HUES64 (cell line): ENCODE data around the gene ZDHHC9.

Experiments used
- H3K27ac ChIP-seq: 2 replicates; pipeline ENCODE4 v1.7.0; 2013; ENCODE audit warnings: low read depth, low read length, inconsistent platforms
- H3K27me3 ChIP-seq: 2 replicates; pipeline ENCODE4 v1.6.1; 2013; ENCODE audit warnings: mild to moderate bottlenecking, low read length; ENCODE audit not compliant: insufficient read depth
- H3K36me3 ChIP-seq: 2 replicates; pipeline ENCODE4 v1.6.1; 2013; ENCODE audit warnings: mild to moderate bottlenecking, low read length; ENCODE audit not compliant: insufficient read depth
- H3K4me1 ChIP-seq: 2 replicates; pipeline ENCODE4 v1.6.1; 2013; ENCODE audit warnings: mild to moderate bottlenecking, low read length, moderate library complexity; ENCODE audit not compliant: insufficient read depth
- H3K4me3 ChIP-seq: 2 replicates; pipeline ENCODE4 v1.5.1; 2013; ENCODE audit warnings: mild to moderate bottlenecking, low read length, moderate library complexity
- H3K9ac ChIP-seq: 2 replicates; pipeline ENCODE4 v1.6.1; 2013; ENCODE audit warnings: mild to moderate bottlenecking, low read depth, low read length
- H3K9me3 ChIP-seq: 2 replicates; pipeline ENCODE4 v1.6.1; 2013; ENCODE audit warnings: low read depth, low read length; ENCODE audit not compliant: insufficient read depth
- WGBS: fragments of 150-250, 120-280 bp; methylation state at CpG from one replicate; pipeline ENCODE4 v1.1.7; 2013; ENCODE audit warnings: missing lambda C conversion rate; 5-methylcytosine and 5-hydroxymethylcytosine counted together

The ZDHHC9 gene

DNA sequence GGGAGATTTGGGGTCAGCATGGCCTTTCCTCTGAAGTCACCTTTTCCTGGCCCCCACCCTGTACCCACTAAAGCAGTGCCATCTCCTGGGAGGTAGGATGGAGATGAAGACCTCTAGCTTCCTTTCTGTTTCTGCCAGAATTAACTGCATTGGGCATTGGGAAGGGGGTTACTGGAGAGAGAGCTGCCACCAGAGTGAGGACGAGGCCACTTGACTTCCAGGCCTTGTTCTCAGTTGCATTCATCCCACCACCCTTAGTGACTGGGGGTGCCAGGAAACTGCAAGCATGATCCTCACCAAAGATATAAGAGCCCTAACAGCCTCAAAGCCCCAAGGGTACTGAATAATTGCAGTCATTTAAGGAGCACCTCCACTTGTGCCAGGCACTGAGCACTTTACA, 48.1 kb downstream of the ZDHHC9 start:
- Histone ChIP-seq H3K9me3 (no peaks in the 10 kb centered on the region), H3K27ac (no peak overlapping the region), H3K36me3 (peaks cover 4% of the 10 kb centered on the region; the same call in 1 of the 2 replicates), H3K27me3 (no peaks in the 10 kb centered on the region), H3K4me3 (no peak overlapping the region), H3K4me1 (no peaks in the 10 kb centered on the region), H3K9ac (no peak overlapping the region)
- WGBS, result 100% methylated on average over 1 of the region's 1 CpG

DNA sequence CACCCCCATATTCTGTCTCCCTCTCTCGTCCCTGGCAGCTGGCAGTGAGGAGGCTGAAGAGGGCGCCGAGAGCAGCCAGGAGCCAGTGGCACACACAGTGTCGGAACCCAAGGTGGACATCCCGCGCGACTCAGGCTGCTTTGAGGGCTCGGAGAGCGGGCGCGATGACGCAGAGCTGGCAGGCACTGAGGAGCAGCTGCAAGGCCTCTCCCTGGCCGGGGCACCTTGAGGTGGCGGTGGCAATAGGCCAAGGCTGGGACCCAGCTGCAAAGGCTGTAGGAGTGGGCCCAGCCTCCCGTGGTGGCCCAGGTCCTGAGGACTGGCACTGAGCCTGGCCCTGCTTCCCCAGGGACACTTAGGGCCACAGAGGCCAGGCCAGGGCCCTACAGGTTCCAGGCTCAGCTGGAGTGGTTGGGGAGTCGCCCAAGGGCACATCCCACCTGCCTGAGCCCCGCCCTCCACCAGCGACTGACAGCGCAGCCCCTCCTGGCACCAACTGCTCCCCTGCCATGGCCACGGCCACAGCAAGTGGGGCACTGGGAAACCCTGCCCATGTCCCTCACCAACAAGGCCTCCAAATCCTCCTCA, 50.0 kb downstream of the ZDHHC9 start:
- H3K4me1 ChIP-seq, result no peaks in the 10 kb centered on the region
- 91% methylated on average over 20 of the region's 20 CpGs for WGBS
- no peak overlapping the region for H3K27ac ChIP-seq
- H3K9ac ChIP-seq, result no peak overlapping the region
- peaks cover 4% of the 10 kb centered on the region; the same call in 1 of the 2 replicates for H3K36me3 ChIP-seq
- no peaks in the 10 kb centered on the region for H3K27me3 ChIP-seq
- no peaks in the 10 kb centered on the region for H3K9me3 ChIP-seq
- no peak overlapping the region for H3K4me3 ChIP-seq

DNA sequence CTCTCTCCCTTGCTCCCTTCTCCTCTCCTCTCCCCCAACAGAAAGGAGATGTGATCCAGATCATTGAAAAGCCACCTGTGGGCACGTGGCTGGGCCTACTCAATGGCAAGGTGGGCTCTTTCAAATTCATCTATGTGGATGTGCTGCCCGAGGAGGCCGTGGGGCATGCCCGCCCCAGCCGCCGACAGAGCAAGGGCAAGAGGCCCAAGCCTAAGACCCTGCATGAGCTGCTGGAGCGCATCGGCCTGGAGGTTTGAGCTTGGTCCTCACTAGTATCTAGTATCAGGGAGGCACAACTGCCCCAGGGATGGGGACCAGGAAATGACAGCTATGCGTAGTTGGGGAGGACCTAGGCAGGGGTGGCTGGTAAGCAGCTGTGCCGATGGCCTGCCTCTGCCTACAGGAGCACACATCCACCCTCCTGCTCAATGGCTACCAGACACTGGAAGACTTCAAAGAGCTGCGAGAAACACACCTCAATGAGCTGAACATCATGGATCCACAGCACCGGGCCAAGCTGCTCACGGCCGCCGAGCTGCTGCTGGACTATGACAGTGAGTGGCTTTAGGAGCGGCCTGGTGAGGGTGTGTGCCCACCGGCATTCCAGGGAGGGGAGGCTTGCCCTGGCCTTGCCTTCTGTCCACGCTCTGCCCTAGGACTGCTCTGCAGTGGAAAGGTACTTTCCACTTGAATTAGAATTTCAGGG, 50.9 kb downstream of the ZDHHC9 start:
- no peak overlapping the region for H3K4me3 ChIP-seq
- no peaks in the 10 kb centered on the region for H3K9me3 ChIP-seq
- H3K36me3 ChIP-seq, result no peaks in the 10 kb centered on the region
- H3K9ac ChIP-seq, result no peak overlapping the region
- no peaks in the 10 kb centered on the region for H3K4me1 ChIP-seq
- no peak overlapping the region for H3K27ac ChIP-seq
- no peaks in the 10 kb centered on the region for H3K27me3 ChIP-seq
- 93% methylated on average over 18 of the region's 18 CpGs for WGBS

DNA sequence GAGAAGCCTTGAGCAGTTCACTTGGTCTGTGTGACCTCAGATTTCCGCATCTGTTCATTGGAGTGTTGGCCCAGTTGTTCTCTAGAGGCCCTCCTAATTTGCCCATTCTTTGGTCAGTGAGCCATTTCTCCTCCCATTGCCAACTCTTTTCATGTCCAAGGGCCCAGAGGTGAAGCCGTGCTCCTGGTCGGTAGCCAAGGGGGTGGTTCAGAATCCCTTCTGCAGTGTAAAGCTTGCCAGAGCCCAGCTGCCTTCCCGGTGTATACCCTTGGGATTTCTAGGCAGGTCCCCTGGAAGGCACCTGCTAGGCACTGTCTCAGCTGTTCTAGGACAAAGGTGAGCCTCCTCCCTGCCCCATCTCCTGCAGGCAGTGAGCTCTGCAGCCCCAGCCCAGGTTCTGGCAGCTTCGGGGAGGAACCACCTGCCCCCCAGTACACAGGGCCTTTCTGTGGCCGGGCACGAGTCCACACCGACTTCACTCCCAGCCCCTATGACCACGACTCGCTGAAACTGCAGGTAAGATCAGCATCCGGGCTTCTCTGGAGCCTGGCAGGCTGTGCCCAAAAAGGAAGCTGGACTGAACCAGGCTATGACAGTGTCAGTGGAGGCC, 51.6 kb downstream of the ZDHHC9 start:
- 94% methylated on average over 11 of the region's 11 CpGs for WGBS
- H3K4me3 ChIP-seq, result no peak overlapping the region
- H3K36me3 ChIP-seq, result no peaks in the 10 kb centered on the region
- H3K27ac ChIP-seq, result no peak overlapping the region
- no peak overlapping the region for H3K9ac ChIP-seq
- H3K4me1 ChIP-seq, result no peaks in the 10 kb centered on the region
- H3K27me3 ChIP-seq, result no peaks in the 10 kb centered on the region
- H3K9me3 ChIP-seq, result no peaks in the 10 kb centered on the region

DNA sequence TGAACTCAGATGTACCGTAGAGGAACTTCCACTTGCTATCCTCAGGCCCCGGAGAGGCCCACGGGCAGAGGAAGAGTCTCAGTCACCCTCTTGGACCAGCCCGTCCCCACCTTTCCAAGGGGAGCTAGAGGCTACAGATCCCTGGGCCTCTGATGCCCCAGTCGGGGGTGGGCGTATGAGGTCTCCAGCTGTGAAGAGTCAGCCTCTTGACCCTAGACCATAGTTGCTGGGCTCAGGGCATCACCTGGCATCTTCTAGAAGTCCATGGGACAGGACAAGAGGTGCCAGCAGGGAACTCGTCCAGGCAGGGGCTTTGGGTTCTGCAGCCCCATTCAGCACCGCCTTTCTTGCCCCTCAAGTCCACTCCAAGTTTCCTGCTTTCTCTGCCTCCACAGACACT, 52.4 kb downstream of the ZDHHC9 start:
- H3K4me1 ChIP-seq, result no peaks in the 10 kb centered on the region
- H3K9ac ChIP-seq, result no peak overlapping the region
- H3K9me3 ChIP-seq, result no peaks in the 10 kb centered on the region
- H3K36me3 ChIP-seq, result no peaks in the 10 kb centered on the region
- 91% methylated on average over 8 of the region's 8 CpGs for WGBS
- H3K27me3 ChIP-seq, result no peaks in the 10 kb centered on the region
- no peak overlapping the region for H3K27ac ChIP-seq
- no peak overlapping the region for H3K4me3 ChIP-seq

DNA sequence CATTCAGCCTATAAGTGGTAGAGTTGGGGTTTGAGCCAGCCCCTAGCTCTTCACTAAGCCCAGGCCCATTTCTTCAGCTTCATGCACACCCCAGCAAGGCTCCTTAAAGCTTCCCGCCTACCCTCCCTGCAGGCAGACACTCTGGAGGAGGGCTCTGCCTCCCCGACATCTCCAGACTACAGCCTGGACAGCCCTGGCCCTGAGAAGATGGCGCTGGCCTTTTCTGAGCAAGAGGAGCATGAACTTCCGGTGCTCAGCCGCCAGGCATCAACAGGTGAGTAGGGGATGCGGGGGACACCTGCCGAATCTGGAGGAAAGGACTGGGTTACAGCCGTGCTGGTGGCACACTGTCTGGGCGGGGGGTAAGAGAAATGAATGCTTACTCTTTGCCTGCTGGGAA, 52.9 kb downstream of the ZDHHC9 start:
- no peak overlapping the region for H3K27ac ChIP-seq
- no peak overlapping the region for H3K4me3 ChIP-seq
- H3K36me3 ChIP-seq, result no peaks in the 10 kb centered on the region

DNA sequence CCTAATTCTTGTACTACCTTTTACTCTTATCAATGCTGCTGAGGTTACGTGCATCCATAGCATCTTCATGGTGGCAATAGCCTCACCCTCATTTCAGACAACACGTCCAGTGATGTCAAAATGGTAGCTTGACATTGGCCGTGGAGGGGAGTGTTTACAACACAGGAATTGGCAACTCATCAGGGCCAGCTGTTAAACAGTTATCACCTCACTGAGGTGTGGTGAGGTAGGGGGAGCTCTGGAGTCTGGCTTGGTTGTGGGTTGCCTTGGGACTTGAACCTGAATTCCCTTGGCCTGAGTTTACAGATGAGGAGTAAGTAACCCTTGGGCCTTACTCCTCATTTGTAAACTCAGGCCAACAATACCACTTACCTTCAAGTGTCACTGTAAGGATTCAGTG, 53.5 kb downstream of the ZDHHC9 start:
- Histone ChIP-seq H3K4me1 (no peaks in the 10 kb centered on the region), H3K36me3 (no peaks in the 10 kb centered on the region), H3K9me3 (no peaks in the 10 kb centered on the region), H3K4me3 (no peak overlapping the region), H3K27ac (no peak overlapping the region), H3K9ac (no peak overlapping the region), H3K27me3 (no peaks in the 10 kb centered on the region)
- WGBS, result 88% methylated on average over 3 of the region's 3 CpGs

More for the DNA sequence above, 52.9 kb downstream of the ZDHHC9 start:
- 89% methylated on average over 8 of the region's 9 CpGs for WGBS
- H3K4me1 ChIP-seq, result no peaks in the 10 kb centered on the region
- no peak overlapping the region for H3K9ac ChIP-seq
- no peaks in the 10 kb centered on the region for H3K27me3 ChIP-seq
- no peaks in the 10 kb centered on the region for H3K9me3 ChIP-seq

DNA sequence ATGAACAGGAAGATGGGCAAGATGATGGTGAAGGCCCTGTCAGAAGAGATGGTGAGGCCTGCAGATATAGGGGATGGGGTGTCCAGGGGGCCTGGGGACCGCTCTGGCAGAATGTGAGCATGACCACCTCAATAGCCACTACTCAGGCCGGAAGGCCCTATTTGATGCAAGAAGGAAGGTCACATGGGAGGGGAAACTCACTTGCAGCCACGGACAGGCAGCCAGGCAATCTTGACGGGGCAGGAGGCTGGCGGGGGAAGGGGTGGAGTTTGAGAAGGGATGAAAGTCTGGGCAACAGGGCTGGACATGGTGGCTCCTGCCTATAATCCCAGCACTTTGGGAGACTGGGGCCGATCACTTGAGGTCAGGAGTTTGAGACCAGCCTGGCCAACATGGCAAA, 55.2 kb downstream of the ZDHHC9 start:
- H3K9me3 ChIP-seq, result no peaks in the 10 kb centered on the region

DNA sequence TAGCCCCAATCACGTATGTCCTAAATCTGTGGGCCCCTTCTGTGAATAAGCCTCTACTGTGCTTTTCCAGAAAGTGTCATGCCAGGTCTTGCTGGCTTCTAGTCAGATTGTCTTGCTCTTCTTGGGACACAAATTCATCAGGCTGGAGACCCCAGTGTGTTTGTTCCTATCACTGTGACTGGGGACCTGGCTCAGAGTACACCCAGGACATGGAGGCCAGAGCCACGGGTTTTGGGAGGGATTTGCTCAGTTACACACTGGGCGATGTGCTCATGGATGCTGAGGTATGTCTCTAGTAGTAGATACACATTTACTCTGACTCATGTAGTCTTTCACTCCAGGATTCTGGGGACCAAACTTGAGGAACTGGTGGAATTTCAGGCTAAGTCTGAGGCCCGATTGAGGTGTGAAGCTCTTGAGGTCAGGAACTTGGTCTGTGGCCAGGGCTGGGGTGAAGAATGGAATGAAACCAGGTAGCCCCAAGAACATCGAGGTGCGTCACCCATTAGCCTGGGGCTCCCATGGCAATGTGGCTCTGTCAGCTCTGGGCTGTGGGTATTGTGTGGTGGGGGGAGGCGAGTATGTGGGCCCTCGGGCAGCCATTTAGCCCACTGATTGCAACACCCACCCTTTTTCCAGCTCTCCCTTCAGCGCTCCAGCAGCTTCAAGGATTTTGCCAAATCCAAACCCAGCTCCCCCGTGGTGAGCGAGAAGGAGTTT, 56.2 kb downstream of the ZDHHC9 start:
- Histone ChIP-seq H3K4me3 (no peak overlapping the region), H3K27ac (no peak overlapping the region), H3K9ac (no peak overlapping the region), H3K27me3 (no peaks in the 10 kb centered on the region), H3K9me3 (no peaks in the 10 kb centered on the region), H3K4me1 (no peaks in the 10 kb centered on the region), H3K36me3 (no peaks in the 10 kb centered on the region)
- 94% methylated on average over 9 of the region's 11 CpGs for WGBS

More for the DNA sequence above, 55.2 kb downstream of the ZDHHC9 start:
- Histone ChIP-seq H3K4me3 (no peak overlapping the region), H3K27ac (no peak overlapping the region), H3K4me1 (no peaks in the 10 kb centered on the region), H3K27me3 (no peaks in the 10 kb centered on the region), H3K36me3 (no peaks in the 10 kb centered on the region), H3K9ac (no peak overlapping the region)
- 89% methylated on average over 6 of the region's 6 CpGs for WGBS

DNA sequence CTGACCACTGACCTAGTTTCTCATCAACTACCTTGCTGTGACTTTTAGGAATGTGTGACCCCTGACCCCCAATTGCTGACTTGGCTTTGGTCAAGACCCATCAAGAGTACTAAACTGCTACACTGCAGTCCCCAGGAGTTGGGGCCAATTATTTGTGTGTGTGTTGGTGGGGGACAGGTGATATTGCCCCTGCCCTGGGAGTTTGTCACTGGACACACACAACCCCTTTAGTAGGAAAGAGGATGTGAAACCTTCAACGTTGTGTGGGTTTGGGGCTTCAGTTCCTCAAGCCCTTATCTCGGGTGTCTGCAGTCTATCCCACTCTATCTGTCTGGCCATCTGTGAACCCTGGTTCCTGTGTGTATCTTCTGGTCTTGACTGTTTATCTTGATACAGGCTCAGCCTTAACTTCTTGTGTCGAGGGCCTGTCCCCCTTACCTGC, 57.5 kb downstream of the ZDHHC9 start:
- Histone ChIP-seq H3K4me1 (no peaks in the 10 kb centered on the region), H3K27me3 (no peaks in the 10 kb centered on the region), H3K9me3 (no peaks in the 10 kb centered on the region), H3K36me3 (no peaks in the 10 kb centered on the region), H3K9ac (no peak overlapping the region), H3K27ac (no peak overlapping the region), H3K4me3 (no peak overlapping the region)
- 89% methylated on average over 3 of the region's 3 CpGs for WGBS
